HUES48 (cell line): Measurements from ENCODE around the gene CPLANE2.
"Not testable (repeated sequence)": the region's sequence is repeated elsewhere in the genome, so short reads cannot be mapped to it uniquely, and the experiment has no call there.

Experiments
- H3K27ac ChIP-seq: one replicate; pipeline ENCODE4 v1.7.0; 2013; ENCODE audit warnings: low read depth, low read length, inconsistent platforms
- H3K27me3 ChIP-seq: 2 replicates; pipeline ENCODE4 v1.6.1; 2013; ENCODE audit warnings: mild to moderate bottlenecking, low read length; ENCODE audit not compliant: control insufficient read depth, insufficient read depth
- H3K36me3 ChIP-seq: 2 replicates; pipeline ENCODE4 v1.6.1; 2013; ENCODE audit warnings: low read length; ENCODE audit not compliant: control insufficient read depth, insufficient read depth
- H3K4me1 ChIP-seq: 2 replicates; pipeline ENCODE4 v1.6.1; 2013; ENCODE audit warnings: mild to moderate bottlenecking, low read length; ENCODE audit not compliant: control insufficient read depth, insufficient read depth
- H3K4me3 ChIP-seq: 2 replicates; pipeline ENCODE4 v1.5.1; 2013; ENCODE audit warnings: mild to moderate bottlenecking, low read depth, low read length
- H3K9ac ChIP-seq: 2 replicates; pipeline ENCODE4 v1.6.1; 2013; ENCODE audit warnings: mild to moderate bottlenecking, low read depth, low read length, moderate library complexity
- H3K9me3 ChIP-seq: 2 replicates; pipeline ENCODE4 v1.6.1; 2013; ENCODE audit warnings: low read length; ENCODE audit not compliant: control insufficient read depth, insufficient read depth

CPLANE2 gene

GRCh38 chr1:16258591-16259135 is 21.7 kb upstream of the CPLANE2 start:
- no peak overlapping the region for H3K27ac ChIP-seq

DNA sequence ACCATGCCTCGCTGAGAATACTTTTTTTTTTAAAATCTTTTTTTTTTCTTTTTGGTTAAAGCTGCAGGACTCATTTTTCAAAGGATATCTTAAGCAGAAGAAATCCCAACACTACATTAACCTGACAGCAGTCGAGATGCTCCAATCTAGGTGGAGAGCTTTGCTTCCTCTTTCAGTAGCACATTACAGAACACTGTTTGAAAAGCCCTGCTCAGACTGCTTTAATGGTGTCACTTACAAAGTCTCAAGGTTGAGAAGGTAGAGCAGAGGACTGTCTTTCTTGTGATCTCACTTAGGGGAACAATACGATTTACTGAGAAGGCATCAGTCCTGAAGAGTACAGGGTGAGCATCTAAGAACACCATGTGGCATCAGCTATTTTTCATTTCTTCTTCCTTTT is 21.0 kb upstream of the CPLANE2 start:
- Histone ChIP-seq H3K9ac (no peak overlapping the region), H3K4me1 (no peaks in the 10 kb centered on the region), H3K27me3 (no peaks in the 10 kb centered on the region), H3K36me3 (peaks cover 32% of the 10 kb centered on the region), H3K27ac (no peak overlapping the region), H3K4me3 (no peak overlapping the region), H3K9me3 (no peaks in the 10 kb centered on the region)

More at GRCh38 chr1:16258591-16259135, 21.7 kb upstream of the CPLANE2 start:
- Histone ChIP-seq H3K4me3 (no peak overlapping the region), H3K9ac (no peak overlapping the region), H3K36me3 (peaks cover 25% of the 10 kb centered on the region), H3K27me3 (no peaks in the 10 kb centered on the region), H3K9me3 (no peaks in the 10 kb centered on the region), H3K4me1 (no peaks in the 10 kb centered on the region)

DNA sequence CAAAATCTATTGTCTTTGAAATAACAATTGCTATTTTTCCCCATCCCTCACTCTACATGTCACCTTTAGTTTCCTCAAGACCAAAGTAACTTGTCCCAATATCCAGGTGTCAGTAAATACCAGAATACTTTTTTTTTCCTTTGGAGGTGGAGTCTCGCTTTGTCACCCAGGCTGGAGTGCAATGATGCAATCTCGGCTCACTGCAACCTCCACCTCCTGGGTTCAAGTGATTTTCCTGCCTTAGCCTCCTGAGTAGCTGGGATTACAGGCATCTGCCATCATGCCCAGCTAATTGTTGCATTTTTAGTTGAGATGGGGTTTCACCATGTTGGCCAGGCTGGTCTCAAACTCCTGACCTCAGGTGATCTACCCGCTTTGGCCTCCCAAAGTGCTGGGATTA is 20.6 kb upstream of the CPLANE2 start:
- peaks cover 36% of the 10 kb centered on the region for H3K36me3 ChIP-seq
- H3K9me3 ChIP-seq, H3K9ac ChIP-seq, H3K4me3 ChIP-seq, H3K27ac ChIP-seq, H3K4me1 ChIP-seq, H3K27me3 ChIP-seq: not testable (repeated sequence)

DNA sequence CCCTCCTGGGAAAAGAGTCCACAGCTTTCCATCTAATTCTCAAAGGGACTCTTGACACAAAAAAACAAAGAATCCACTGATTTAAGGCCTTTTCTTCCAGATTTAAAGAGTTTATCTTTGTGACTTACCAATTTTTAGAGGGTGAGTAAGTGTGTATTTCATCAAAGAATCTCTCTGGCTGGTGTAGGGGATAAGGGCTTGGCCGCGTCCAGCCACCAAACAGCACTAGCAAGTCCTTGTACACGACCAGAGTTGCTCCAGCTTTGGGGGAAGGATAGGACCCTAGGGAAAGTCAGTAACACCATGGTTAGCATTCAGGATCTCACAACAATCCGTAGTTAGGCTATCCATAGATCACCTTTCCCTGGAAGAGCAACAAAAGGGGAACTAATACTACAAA is 19.5 kb upstream of the CPLANE2 start:
- Histone ChIP-seq H3K9me3 (no peaks in the 10 kb centered on the region), H3K9ac (no peak overlapping the region), H3K27ac (no peak overlapping the region), H3K4me3 (no peak overlapping the region), H3K27me3 (no peaks in the 10 kb centered on the region), H3K36me3 (peaks cover 47% of the 10 kb centered on the region), H3K4me1 (no peaks in the 10 kb centered on the region)

- Histone ChIP-seq H3K27ac (no peak overlapping the region), H3K36me3 (peaks cover 64% of the 10 kb centered on the region), H3K4me3 (no peak overlapping the region), H3K9me3 (no peaks in the 10 kb centered on the region), H3K9ac (no peak overlapping the region), H3K4me1 (no peaks in the 10 kb centered on the region), H3K27me3 (no peaks in the 10 kb centered on the region)
These were observed 17.4 kb upstream of the CPLANE2 start for GRCh38 chr1:16254263-16254928.

- Histone ChIP-seq H3K9me3 (no peaks in the 10 kb centered on the region), H3K9ac (no peak overlapping the region), H3K4me3 (no peak overlapping the region), H3K4me1 (no peaks in the 10 kb centered on the region), H3K36me3 (peaks cover 71% of the 10 kb centered on the region), H3K27ac (no peak overlapping the region), H3K27me3 (no peaks in the 10 kb centered on the region)
These were observed 16.4 kb upstream of the CPLANE2 start for GRCh38 chr1:16253332-16253922.

DNA sequence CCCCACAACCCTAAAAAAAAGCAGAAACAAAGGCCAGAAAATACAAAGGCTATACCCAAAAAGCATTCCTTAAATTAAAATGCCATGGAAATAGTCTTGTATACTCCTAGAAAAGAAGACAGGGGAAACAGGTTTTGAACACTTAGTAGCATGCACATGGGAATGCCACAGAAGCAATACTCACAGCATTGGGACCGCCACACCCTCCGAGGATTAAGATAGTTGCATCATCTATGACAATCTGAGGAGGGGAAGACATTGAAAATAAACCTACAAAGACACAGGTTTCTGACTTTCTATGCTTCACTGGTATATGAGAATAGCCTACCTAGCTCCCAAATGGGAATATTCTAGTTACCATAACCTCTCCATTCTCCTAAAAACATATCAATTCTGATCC is 15.9 kb upstream of the CPLANE2 start:
- Histone ChIP-seq H3K36me3 (peaks cover 71% of the 10 kb centered on the region), H3K4me3 (no peak overlapping the region), H3K9me3 (no peaks in the 10 kb centered on the region), H3K27me3 (no peaks in the 10 kb centered on the region), H3K9ac (no peak overlapping the region), H3K27ac (no peak overlapping the region), H3K4me1 (no peaks in the 10 kb centered on the region)

DNA sequence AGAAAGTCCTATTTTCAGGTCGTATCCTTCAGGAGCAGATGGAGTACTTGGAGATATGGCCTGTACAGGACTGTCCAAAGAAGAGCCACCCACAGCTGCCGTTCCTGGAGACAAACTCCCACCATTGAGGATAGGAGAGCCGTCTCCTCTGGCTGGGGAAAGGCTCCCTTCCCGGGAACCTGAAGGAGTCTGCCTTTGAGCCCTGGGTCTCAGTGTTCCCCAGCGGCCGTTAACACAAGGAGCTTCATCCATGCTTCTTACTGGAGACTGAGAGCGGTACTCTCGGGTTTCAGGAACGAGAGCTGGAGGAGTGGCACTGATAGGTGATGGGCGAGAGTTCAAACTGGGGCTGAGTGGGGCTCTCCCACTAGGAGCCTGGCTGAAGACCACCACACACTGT is 14.4 kb upstream of the CPLANE2 start:
- H3K4me1 ChIP-seq = no peaks in the 10 kb centered on the region
- H3K9me3 ChIP-seq = no peaks in the 10 kb centered on the region
- peaks cover 79% of the 10 kb centered on the region for H3K36me3 ChIP-seq
- no peak overlapping the region for H3K4me3 ChIP-seq
- no peak overlapping the region for H3K9ac ChIP-seq
- H3K27ac ChIP-seq = no peak overlapping the region
- H3K27me3 ChIP-seq = no peaks in the 10 kb centered on the region

DNA sequence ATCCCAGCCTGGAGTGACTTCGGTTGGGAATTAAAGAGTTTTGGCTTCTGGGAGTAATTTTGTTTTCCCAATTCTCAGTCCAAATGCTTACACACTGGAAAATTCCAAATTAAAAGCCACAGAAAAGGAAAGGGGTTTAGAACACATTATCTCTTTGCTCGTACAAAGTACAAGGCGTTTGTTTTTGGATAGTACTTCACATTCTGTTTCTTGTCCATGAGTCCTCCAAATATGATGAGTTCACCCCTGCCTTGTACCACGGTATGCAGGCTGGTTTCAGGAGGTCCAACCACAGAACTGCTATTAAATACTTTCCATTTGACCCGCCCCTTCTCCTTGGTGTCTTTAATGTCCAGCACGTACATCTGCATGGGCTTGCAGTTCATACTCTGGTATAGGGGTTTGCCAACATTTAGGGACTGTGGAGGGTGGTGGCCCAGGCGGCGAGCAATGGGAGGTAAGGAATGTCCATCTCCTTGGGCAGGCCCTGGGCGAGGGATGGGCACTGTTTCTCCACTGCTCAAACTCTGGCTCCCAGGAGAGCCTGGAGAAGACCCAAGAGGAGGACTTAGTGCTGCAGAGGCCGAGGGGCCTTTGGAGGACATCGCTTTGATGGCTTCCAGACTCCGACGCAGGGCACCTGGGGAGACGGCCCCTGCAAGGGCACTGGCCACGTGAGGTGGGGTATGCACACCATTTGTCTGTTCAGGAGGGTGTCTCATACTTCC is 13.7 kb upstream of the CPLANE2 start:
- H3K27ac ChIP-seq = no peak overlapping the region
- H3K4me3 ChIP-seq = no peak overlapping the region
- no peaks in the 10 kb centered on the region for H3K27me3 ChIP-seq
- no peaks in the 10 kb centered on the region for H3K4me1 ChIP-seq
- no peak overlapping the region for H3K9ac ChIP-seq
- peaks cover 72% of the 10 kb centered on the region for H3K36me3 ChIP-seq
- H3K9me3 ChIP-seq = no peaks in the 10 kb centered on the region

GRCh38 chr1:16249596-16250241 is 12.7 kb upstream of the CPLANE2 start:
- no peak overlapping the region for H3K27ac ChIP-seq

More at GRCh38 chr1:16249596-16250241, 12.7 kb upstream of the CPLANE2 start:
- Histone ChIP-seq H3K4me1 (no peaks in the 10 kb centered on the region), H3K9me3 (no peaks in the 10 kb centered on the region), H3K36me3 (peaks cover 63% of the 10 kb centered on the region), H3K27me3 (no peaks in the 10 kb centered on the region), H3K4me3 (no peak overlapping the region), H3K9ac (no peak overlapping the region)
